Measurements from ENCODE around the gene VAV2.

The VAV2 gene

DNA sequence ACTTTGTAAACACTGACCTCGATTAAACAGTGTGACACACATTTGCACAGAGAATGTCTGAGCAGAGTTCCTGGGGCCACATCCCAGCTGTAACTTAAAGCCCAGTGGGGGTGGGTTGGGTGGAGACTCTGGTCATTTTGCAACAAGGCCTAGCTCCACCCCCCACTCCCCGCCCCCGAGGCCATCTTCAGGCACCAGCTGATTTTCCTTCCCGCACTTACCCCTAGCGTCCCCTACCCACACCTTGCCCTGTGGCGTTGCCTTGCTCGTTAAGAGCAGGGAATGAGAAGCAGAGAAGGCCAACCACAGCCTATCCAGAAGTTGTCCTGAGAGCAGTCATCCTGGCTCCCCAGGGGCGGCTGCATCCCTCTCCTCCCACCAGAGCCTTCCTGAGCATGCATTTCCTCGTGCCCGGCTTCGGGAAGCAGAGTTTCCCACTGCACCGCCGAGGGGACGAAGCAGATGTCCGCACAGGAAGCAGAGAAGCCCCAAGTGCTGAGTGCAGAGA, 152.2 kb downstream of the VAV2 start:
- DNase-seq (ENCODE audit: low read depth): peak; percentile 29
- no peak overlapping the region for H3K4me3 ChIP-seq (ENCODE audit: control insufficient read depth, low read depth, low read length)
- TF ChIP-seq, protein P1, sequence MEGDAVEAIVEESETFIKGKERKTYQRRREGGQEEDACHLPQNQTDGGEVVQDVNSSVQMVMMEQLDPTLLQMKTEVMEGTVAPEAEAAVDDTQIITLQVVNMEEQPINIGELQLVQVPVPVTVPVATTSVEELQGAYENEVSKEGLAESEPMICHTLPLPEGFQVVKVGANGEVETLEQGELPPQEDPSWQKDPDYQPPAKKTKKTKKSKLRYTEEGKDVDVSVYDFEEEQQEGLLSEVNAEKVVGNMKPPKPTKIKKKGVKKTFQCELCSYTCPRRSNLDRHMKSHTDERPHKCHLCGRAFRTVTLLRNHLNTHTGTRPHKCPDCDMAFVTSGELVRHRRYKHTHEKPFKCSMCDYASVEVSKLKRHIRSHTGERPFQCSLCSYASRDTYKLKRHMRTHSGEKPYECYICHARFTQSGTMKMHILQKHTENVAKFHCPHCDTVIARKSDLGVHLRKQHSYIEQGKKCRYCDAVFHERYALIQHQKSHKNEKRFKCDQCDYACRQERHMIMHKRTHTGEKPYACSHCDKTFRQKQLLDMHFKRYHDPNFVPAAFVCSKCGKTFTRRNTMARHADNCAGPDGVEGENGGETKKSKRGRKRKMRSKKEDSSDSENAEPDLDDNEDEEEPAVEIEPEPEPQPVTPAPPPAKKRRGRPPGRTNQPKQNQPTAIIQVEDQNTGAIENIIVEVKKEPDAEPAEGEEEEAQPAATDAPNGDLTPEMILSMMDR (conservative IDR thresholded peaks at IDR 0.05; ENCODE audit: control insufficient read depth, insufficient read depth, low read depth, low read length): no peak

DNA sequence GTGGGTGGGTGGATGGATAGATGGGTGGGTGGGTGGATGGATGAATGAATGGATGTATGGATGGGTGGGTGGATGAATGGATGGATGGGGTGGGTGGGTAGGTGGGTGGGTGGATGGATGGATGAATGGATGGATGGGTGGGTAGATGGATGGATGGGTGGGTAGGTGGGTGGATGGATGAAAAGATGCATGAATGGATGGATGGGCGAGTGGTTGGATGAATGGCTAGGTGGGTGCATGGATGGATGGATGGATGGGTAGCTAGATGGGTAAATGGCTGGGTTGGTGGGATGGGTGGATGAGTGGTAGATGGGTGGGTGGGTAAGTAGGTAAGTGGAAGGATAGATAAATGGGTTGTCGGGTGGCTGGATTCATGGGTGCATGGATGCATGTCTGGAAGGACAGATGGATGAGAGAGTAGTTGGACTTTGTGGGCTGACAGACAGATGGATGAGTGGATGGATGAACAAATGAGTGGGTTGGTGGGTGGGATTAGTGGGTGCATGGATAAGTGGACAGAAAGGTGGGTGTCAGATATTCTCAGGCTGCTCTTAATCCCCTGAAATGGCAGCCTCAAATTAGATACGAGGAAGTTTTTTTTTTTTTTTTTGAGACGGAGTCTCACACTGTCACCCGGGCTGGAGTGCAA, 153.1 kb downstream of the VAV2 start:
- H3K4me3 ChIP-seq (ENCODE audit: control insufficient read depth, low read depth, low read length): no peak overlapping the region
- TF ChIP-seq, protein P1 (conservative IDR thresholded peaks at IDR 0.05; ENCODE audit: control insufficient read depth, insufficient read depth, low read depth, low read length): no peak
- no peak for DNase-seq (ENCODE audit: low read depth)

DNA sequence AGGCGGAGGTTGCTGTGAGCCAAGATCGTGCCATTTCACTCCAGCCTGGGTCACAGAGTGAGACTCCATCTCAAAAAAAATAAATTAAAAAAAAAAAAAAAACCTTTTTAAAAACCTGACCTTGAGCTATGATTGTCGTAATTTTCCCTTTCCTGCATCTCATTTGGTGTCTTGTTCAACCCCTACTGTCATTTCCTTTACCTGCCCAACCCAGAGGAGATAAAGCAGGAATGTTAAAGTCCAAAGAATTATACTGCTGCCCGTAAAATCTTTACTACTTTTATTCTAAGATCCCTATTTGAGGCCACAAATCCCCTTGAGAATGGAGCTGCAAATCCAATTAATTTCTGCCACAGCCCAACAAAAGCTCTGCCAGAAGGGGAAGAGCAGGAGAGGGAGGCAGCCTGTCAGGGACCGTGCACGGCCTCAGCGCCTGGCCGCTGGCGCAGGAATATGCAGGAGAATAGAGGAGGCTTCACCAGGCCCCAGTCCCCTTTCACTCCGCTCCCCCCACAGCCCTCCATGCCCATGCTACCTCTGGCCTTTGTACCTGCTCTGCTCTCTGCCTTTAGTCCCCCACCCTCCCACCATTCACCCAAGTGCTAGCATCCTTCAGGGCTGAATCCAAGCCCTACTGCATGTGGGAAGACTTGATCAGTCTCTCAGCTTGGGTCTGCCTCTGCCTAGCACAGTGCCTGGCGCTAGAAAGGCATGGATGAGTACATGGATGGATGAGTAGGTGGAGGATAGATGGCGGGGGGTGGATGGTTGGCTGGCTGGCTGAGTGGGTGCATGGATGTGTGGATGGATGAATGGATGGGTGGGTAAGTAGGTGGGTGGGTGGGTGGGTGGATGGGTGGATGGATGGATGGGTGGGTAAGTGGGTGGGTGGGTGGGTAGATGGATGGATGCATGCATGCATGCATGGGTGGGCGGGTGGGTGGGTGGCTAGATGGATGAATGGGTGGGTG, 154.2 kb downstream of the VAV2 start:
- no peak for DNase-seq (ENCODE audit: low read depth)
- TF ChIP-seq, protein P1 (conservative IDR thresholded peaks at IDR 0.05; ENCODE audit: control insufficient read depth, insufficient read depth, low read depth, low read length): no peak
- no peak overlapping the region for H3K4me3 ChIP-seq (ENCODE audit: control insufficient read depth, low read depth, low read length)

DNA sequence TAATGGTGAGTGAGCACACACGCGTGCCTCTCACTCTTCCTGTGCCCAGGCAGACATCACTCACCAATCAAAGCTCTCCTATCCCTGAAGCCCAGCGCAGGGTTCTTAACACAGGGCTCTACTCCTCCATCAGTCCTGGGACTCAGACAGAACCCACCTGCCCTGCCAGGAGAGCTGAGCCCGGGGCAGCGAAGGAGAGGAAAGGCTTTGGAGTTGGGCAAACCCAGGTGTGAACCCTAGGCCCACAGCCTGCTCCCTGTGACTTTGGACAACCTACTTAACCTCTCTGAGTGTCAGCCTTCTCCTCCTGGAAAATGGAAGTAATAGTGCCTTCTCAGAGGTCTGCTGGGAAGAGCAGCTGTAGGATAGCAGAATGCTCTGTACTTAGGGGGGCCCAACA, 155.3 kb downstream of the VAV2 start:
- no peak overlapping the region for H3K4me3 ChIP-seq (ENCODE audit: control insufficient read depth, low read depth, low read length)
- no peak for DNase-seq (ENCODE audit: low read depth)
- TF ChIP-seq, protein P1 (conservative IDR thresholded peaks at IDR 0.05; ENCODE audit: control insufficient read depth, insufficient read depth, low read depth, low read length): no peak

DNA sequence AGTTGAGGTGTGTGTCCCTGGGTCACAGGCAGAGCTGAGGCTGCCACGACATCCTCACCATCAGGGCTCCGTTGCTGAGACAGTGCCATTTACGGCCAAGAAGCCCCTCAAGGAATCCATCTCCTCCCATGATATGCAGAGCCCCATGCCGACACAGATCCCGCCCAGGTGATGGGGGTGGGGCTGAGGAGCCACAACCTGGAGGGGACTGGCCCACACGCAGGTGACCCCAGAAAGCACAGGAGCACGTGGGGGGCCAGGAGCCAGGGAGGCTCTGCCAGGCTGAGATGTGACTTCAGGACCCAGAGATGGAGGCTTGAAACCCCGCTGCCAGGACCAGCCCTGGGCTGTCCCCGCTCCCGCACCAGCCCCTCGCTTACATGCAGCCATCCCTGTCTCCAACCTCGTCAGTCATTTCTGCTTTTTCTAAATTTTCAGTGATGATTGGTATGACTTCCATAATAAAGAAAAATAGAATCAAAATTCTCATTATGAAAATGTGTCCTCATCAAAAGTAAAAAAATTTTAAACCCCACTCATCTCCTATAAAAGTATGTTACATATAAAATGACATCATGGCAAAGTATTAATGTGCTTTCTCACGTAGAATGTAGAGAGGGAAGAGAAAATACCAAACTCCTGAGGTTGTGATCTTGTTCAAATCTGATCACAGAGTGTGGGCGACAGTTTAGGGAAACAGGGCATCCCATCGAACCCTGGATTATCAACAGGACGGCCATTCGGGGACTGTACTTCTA, 155.9 kb downstream of the VAV2 start:
- no peak for DNase-seq (ENCODE audit: low read depth)
- no peak overlapping the region for H3K4me3 ChIP-seq (ENCODE audit: control insufficient read depth, low read depth, low read length)
- TF ChIP-seq, protein P1 (conservative IDR thresholded peaks at IDR 0.05; ENCODE audit: control insufficient read depth, insufficient read depth, low read depth, low read length): no peak

DNA sequence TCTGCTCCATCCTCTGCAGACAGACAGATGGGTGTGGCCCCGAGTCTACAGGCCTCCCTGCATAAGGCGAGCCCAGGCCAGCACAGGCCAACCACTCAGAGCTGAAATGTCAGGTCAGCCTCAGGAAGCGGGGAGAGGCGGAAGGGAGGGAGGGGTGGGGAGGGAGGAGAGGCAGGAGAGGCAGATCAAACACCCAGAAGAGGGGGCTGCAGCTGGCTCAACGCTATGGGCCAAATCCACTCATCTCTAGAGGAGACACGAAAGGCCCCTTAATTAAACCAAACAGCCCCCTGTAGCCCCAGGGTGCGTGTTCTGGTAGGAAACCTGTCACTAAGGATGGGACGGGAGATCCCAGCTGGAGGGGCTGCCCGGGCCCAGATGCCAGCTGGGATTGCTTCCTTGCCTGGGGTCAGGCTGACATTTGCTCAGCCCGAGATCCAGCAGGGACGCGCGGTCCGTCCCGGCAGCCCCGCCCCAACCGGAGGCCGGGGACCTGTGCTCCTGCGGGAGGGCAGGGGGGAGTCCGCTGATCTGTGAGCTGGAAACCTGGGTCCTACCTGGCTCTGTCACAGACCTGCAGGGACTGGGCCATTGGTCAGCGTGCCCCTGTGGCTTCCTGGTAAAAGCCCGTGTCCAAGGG, 156.7 kb downstream of the VAV2 start:
- no peak overlapping the region for H3K4me3 ChIP-seq (ENCODE audit: control insufficient read depth, low read depth, low read length)
- TF ChIP-seq, protein P1 (conservative IDR thresholded peaks at IDR 0.05; ENCODE audit: control insufficient read depth, insufficient read depth, low read depth, low read length): no peak
- no peak for DNase-seq (ENCODE audit: low read depth)

All from fibroblast of mammary gland (primary cell).